H1 (cell line): ENCODE results near the gene CHCHD6.

ENCODE experiments used
- BCL11A ChIP-seq, 2 experiments: IDR thresholded peaks; one replicate each; pipeline ENCODE4 v1.6.1; 2011; ENCODE audit warnings: low read depth in 2 of 2, low read length in 2 of 2, mild to moderate bottlenecking in 2 of 2
- CBX5 ChIP-seq: fragments of 300-800, 300-1000 bp; sonication (generic); IDR thresholded peaks from 2 replicates; pipeline ENCODE4 v1.7.1; 2016; ENCODE audit warnings: antibody characterized with exemption, low read length, low read depth
- CEBPB ChIP-seq: IDR thresholded peaks from 2 replicates; pipeline ENCODE4 v1.6.1; 2012; ENCODE audit warnings: low read depth, low read length
- EP300 ChIP-seq, 2 experiments: IDR thresholded peaks; 1 replicate in 1 of 2; 2 replicates in 1 of 2; pipeline ENCODE4 v1.6.1; 2011 to 2012; ENCODE audit warnings: low read depth in 2 of 2, low read length in 2 of 2, mild to moderate bottlenecking in 2 of 2, borderline replicate concordance in 1 of 2, inconsistent platforms in 1 of 2, moderate library complexity in 1 of 2
- EZH2 ChIP-seq: fragments of 200-600 bp; sonication (generic); IDR thresholded peaks from 2 replicates; pipeline ENCODE4 v1.7.1; 2012; ENCODE audit warnings: low read depth, mild to moderate bottlenecking, moderate library complexity, low read length, inconsistent platforms; ENCODE audit not compliant: severe bottlenecking
- GTF2F1 ChIP-seq: IDR thresholded peaks from 2 replicates; pipeline ENCODE4 v1.6.1; 2012; ENCODE audit warnings: low read depth, low read length, improper control_type of control experiment, borderline replicate concordance
- KDM4A ChIP-seq: IDR thresholded peaks from one replicate; pipeline ENCODE4 v1.7.1; 2012; ENCODE audit warnings: low read depth, mild to moderate bottlenecking, moderate library complexity, low read length, inconsistent platforms; ENCODE audit not compliant: severe bottlenecking
- POLR2A ChIP-seq, 2 experiments: IDR thresholded peaks; 1 replicate in 1 of 2; 2 replicates in 1 of 2; pipeline ENCODE4 v1.6.1; 2011; ENCODE audit warnings: low read depth in 2 of 2, low read length in 2 of 2, mild to moderate bottlenecking in 2 of 2; ENCODE audit errors: control extremely low read depth in 1 of 2
- POLR2AphosphoS5 ChIP-seq: IDR thresholded peaks from 2 replicates; pipeline ENCODE4 v1.6.1; 2011; ENCODE audit warnings: low read depth, low read length
- SP1 ChIP-seq: IDR thresholded peaks from 2 replicates; pipeline ENCODE4 v1.6.1; 2011; ENCODE audit warnings: low read depth, low read length
- TF ChIP-seq, protein P1 (sequence below), 3 experiments: IDR thresholded peaks; 1 replicate in 2 of 3; 2 replicates in 1 of 3; pipeline versions ENCODE4 v1.5.1 to v1.6.1; 2011; ENCODE audit warnings: low read length in 3 of 3, mild to moderate bottlenecking in 3 of 3, inconsistent platforms in 2 of 3, low read depth in 1 of 3, moderate library complexity in 1 of 3; ENCODE audit not compliant: insufficient read depth in 1 of 3; ENCODE audit errors: control extremely low read depth in 1 of 3

DNA sequence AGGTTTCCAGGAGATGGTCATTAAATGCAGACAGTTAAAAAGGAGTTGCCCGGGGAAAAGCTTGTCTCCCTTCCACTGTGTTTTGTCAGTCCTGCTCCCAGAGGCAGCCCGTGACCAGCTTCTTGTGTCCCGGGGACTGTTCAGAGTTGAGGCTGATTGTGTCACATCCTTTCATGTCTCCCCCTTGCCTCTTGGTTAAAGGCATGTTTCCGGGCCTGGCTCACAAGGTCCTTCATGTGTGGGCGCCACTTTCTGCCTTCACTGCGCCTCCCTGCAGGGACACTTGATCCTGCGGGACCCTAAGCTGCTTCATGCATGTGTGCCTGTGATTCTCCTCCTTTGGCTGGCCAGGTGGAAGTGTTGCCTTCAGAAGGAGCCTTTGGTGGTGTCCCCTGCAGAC lies 9.2 kb downstream of the CHCHD6 start:
- TF ChIP-seq KDM4A, result no peak
- TF ChIP-seq, protein P1, sequence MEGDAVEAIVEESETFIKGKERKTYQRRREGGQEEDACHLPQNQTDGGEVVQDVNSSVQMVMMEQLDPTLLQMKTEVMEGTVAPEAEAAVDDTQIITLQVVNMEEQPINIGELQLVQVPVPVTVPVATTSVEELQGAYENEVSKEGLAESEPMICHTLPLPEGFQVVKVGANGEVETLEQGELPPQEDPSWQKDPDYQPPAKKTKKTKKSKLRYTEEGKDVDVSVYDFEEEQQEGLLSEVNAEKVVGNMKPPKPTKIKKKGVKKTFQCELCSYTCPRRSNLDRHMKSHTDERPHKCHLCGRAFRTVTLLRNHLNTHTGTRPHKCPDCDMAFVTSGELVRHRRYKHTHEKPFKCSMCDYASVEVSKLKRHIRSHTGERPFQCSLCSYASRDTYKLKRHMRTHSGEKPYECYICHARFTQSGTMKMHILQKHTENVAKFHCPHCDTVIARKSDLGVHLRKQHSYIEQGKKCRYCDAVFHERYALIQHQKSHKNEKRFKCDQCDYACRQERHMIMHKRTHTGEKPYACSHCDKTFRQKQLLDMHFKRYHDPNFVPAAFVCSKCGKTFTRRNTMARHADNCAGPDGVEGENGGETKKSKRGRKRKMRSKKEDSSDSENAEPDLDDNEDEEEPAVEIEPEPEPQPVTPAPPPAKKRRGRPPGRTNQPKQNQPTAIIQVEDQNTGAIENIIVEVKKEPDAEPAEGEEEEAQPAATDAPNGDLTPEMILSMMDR (IDR thresholded peaks at IDR 0.05; ENCODE audit: control extremely low read depth in 1 of 3, insufficient read depth in 1 of 3, low read depth in 1 of 3, low read length in 3 of 3), result no peak
- TF ChIP-seq CEBPB, result no peak
- no peak for TF ChIP-seq EP300 (IDR thresholded peaks at IDR 0.05; ENCODE audit: borderline replicate concordance in 1 of 2, low read depth in 2 of 2, low read length in 2 of 2)
- no peak for TF ChIP-seq SP1
- no peak for TF ChIP-seq BCL11A (IDR thresholded peaks at IDR 0.05; ENCODE audit: low read depth in 2 of 2, low read length in 2 of 2)
- TF ChIP-seq POLR2AphosphoS5, result no peak
- no peak for TF ChIP-seq POLR2A (IDR thresholded peaks at IDR 0.05; ENCODE audit: control extremely low read depth in 1 of 2, low read depth in 2 of 2, low read length in 2 of 2)
- TF ChIP-seq EZH2, result no peak
- TF ChIP-seq CBX5, result no peak
- TF ChIP-seq GTF2F1, result no peak
